ENCODE data around the gene MCF2L.

Gene MCF2L

GRCh38 chr13:113121928-113122471, 153.0 kb downstream of the MCF2L start:
- no peak for DNase-seq (ENCODE audit: low read depth in 2 of 2, low spot score in 1 of 2)

- no peak for DNase-seq (ENCODE audit: low read depth in 2 of 2, low spot score in 1 of 2)
Measured at GRCh38 chr13:113122550-113123225, 153.7 kb downstream of the MCF2L start, which contains the start of gene F10. Gene F10 (plus strand): TSS chr13:113122799. CDS start chr13:113122856, 57 bp downstream.

- no peak for DNase-seq (ENCODE audit: low read depth in 2 of 2, low spot score in 1 of 2)
Measured at GRCh38 chr13:113123226-113124201, 154.5 kb downstream of the MCF2L start.

GRCh38 chr13:113124211-113124970, 155.4 kb downstream of the MCF2L start:
- DNase-seq (ENCODE audit: low read depth in 2 of 2, low spot score in 1 of 2): no peak

GRCh38 chr13:113125506-113126264, 156.7 kb downstream of the MCF2L start:
- no peak for DNase-seq (ENCODE audit: low read depth in 2 of 2, low spot score in 1 of 2)

- no peak for DNase-seq (ENCODE audit: low read depth in 2 of 2, low spot score in 1 of 2)
Measured at GRCh38 chr13:113126265-113127150, 157.5 kb downstream of the MCF2L start.

GRCh38 chr13:113129480-113129879, 160.5 kb downstream of the MCF2L start:
- DNase-seq (ENCODE audit: low read depth in 2 of 2, low spot score in 1 of 2): no peak

GRCh38 chr13:113129921-113130750, 161.1 kb downstream of the MCF2L start:
- no peak for DNase-seq (ENCODE audit: low read depth in 2 of 2, low spot score in 1 of 2)

- no peak for DNase-seq (ENCODE audit: low read depth in 2 of 2, low spot score in 1 of 2)
Measured at GRCh38 chr13:113135281-113135760, 166.3 kb downstream of the MCF2L start.

GRCh38 chr13:113137691-113138298, 168.8 kb downstream of the MCF2L start:
- no peak for DNase-seq (ENCODE audit: low read depth in 2 of 2, low spot score in 1 of 2)

GRCh38 chr13:113138792-113139551, 170.0 kb downstream of the MCF2L start:
- no peak for DNase-seq (ENCODE audit: low read depth in 2 of 2, low spot score in 1 of 2)

- DNase-seq (ENCODE audit: low read depth in 2 of 2, low spot score in 1 of 2): no peak
Measured at GRCh38 chr13:113139577-113139976, 170.6 kb downstream of the MCF2L start.

GRCh38 chr13:113140677-113141600, 171.9 kb downstream of the MCF2L start:
- no peak for DNase-seq (ENCODE audit: low read depth in 2 of 2, low spot score in 1 of 2)

GRCh38 chr13:113141601-113141970, 172.6 kb downstream of the MCF2L start:
- DNase-seq (ENCODE audit: low read depth in 2 of 2, low spot score in 1 of 2): no peak

- DNase-seq (ENCODE audit: low read depth in 2 of 2, low spot score in 1 of 2): no peak
Measured at GRCh38 chr13:113142876-113143275, 173.9 kb downstream of the MCF2L start.

Data from stimulated activated CD8-positive, alpha-beta memory T cell treated with anti-CD3 and anti-CD28 coated beads, Interleukin-4, amount 100 ng/mL, for 4 hours (primary cell).